H1 (cell line): Measurements from ENCODE around the gene PLXNA4. TPM values are rescaled to one million over a fixed set of nuclear protein-coding genes. Genes with fewer than 3 reads are reported as not detected.

ENCODE experiments used
- CTCF ChIA-PET: fragments of 300-600 bp; sonication (Branson Sonifier 250); formaldehyde crosslinking; loops from one replicate; lab custom pipeline; 2021; ENCODE audit not compliant: partially characterized antibody; lab: Charles Lee
- POLR2A ChIA-PET: fragments of 300-600 bp; sonication (Branson Sonifier 250); formaldehyde crosslinking; loops from one replicate; lab custom pipeline; 2021; ENCODE audit warnings: inconsistent platforms; ENCODE audit not compliant: partially characterized antibody; lab: Charles Lee
- DNase-seq, 2 experiments: peaks; one replicate each; pipeline versions ENCODE4 v3.0.0 to v3.0.0-alpha.2; 2010 to 2022; ENCODE audit warnings: low spot score in 2 of 2, low read depth in 1 of 2, mixed read lengths in 1 of 2
- FAIRE-seq: peaks from 2 replicates; lab custom pipeline; 2011; peaks lifted over from hg19 to GRCh38; lab: Jason Lieb, UNC
- H2AFZ ChIP-seq: 2 replicates; pipeline ENCODE4 v1.8.1; 2012; ENCODE audit warnings: low read length, inconsistent platforms
- H2AK5ac ChIP-seq: 2 replicates; pipeline ENCODE4 v1.6.1; 2013; ENCODE audit warnings: low read depth, low read length
- H2BK120ac ChIP-seq: replicated peaks from 2 replicates; pipeline ENCODE3; 2013; ENCODE audit warnings: low read depth, low read length, inconsistent platforms
- H2BK12ac ChIP-seq: 2 replicates; pipeline ENCODE4 v1.6.1; 2013; ENCODE audit warnings: low read depth, low read length
- H2BK15ac ChIP-seq: 2 replicates; pipeline ENCODE4 v1.6.1; 2013; ENCODE audit warnings: low read length
- H2BK20ac ChIP-seq: 2 replicates; pipeline ENCODE4 v1.6.1; 2013; ENCODE audit warnings: low read length
- H2BK5ac ChIP-seq: 2 replicates; pipeline ENCODE4 v1.6.1; 2013; ENCODE audit warnings: low read depth, low read length
- H3K14ac ChIP-seq: 2 replicates; pipeline ENCODE4 v1.6.1; 2013; ENCODE audit warnings: inconsistent platforms; ENCODE audit not compliant: insufficient read length
- H3K18ac ChIP-seq: 2 replicates; pipeline ENCODE4 v1.6.1; 2013; ENCODE audit warnings: low read length; ENCODE audit errors: extremely low read depth
- H3K23ac ChIP-seq: 2 replicates; pipeline ENCODE4 v1.6.1; 2013; ENCODE audit warnings: inconsistent platforms; ENCODE audit not compliant: insufficient read length
- H3K23me2 ChIP-seq: 2 replicates; pipeline ENCODE4 v1.6.1; 2013; ENCODE audit warnings: low read depth, low read length
- H3K27ac ChIP-seq: 2 replicates; pipeline ENCODE4 v1.6.1; 2011; ENCODE audit warnings: low read depth, low read length, inconsistent platforms
- H3K27me3 ChIP-seq, 4 experiments: replicated peaks in 1 of 4; 1 replicate in 1 of 4; 2 replicates in 3 of 4; pipeline versions ENCODE4 v1.6.1 to v1.8.1; 2011 to 2013; ENCODE audit warnings: low read length in 3 of 4, mild to moderate bottlenecking in 3 of 4, inconsistent platforms in 2 of 4, mixed read lengths in 2 of 4, moderate library complexity in 1 of 4; ENCODE audit not compliant: control insufficient read depth in 3 of 4, insufficient read depth in 3 of 4; ENCODE audit errors: extremely low read depth in 1 of 4
- H3K36me3 ChIP-seq, 4 experiments: 2 replicates each; pipeline versions ENCODE4 v1.6.1 to v1.8.1; 2011 to 2013; ENCODE audit warnings: mild to moderate bottlenecking in 4 of 4, low read length in 3 of 4, moderate library complexity in 2 of 4, control low read depth in 1 of 4, inconsistent platforms in 1 of 4; ENCODE audit not compliant: insufficient read depth in 4 of 4, control insufficient read depth in 2 of 4
- H3K4ac ChIP-seq: replicated peaks from 2 replicates; pipeline ENCODE3; 2013; ENCODE audit warnings: low read length, low read depth, mixed read lengths, inconsistent platforms; ENCODE audit not compliant: insufficient read length
- H3K4me1 ChIP-seq, 4 experiments: replicated peaks in 1 of 4; 1 replicate in 1 of 4; 2 replicates in 3 of 4; pipeline versions ENCODE4 v1.6.1 to v1.8.1; 2011 to 2013; ENCODE audit warnings: low read length in 3 of 4, inconsistent platforms in 2 of 4, mixed read lengths in 1 of 4; ENCODE audit not compliant: insufficient read depth in 4 of 4, control insufficient read depth in 3 of 4
- H3K4me2 ChIP-seq, 2 experiments: 2 replicates each; pipeline versions ENCODE4 v1.6.1 to v1.8.1; 2011 to 2013; ENCODE audit warnings: low read depth in 2 of 2, low read length in 2 of 2, control low read depth in 1 of 2, inconsistent platforms in 1 of 2, mild to moderate bottlenecking in 1 of 2; ENCODE audit not compliant: insufficient read depth in 1 of 2
- H3K4me3 ChIP-seq, 4 experiments: fragments of 200-600, 300-600 bp in 1 of 4; sonication (generic), shearing (Covaris generic), sonication (Bioruptor Twin) in 1 of 4; 2 replicates each; pipeline versions ENCODE4 v1.5.1 to v1.8.1; 2011 to 2016; ENCODE audit warnings: low read length in 4 of 4, low read depth in 3 of 4, control low read depth in 2 of 4, inconsistent platforms in 2 of 4, mild to moderate bottlenecking in 2 of 4, mixed read lengths in 1 of 4, moderate library complexity in 1 of 4; ENCODE audit not compliant: insufficient read depth in 2 of 4; ENCODE audit errors: extremely low read depth in 1 of 4
- H3K56ac ChIP-seq: replicated peaks from 2 replicates; pipeline ENCODE3; 2013; ENCODE audit warnings: low read depth, mild to moderate bottlenecking, mixed read lengths, low read length, inconsistent platforms; ENCODE audit not compliant: insufficient read length
- H3K79me1 ChIP-seq: 2 replicates; pipeline ENCODE4 v1.6.1; 2013; ENCODE audit warnings: low read depth, low read length, control low read depth
- H3K79me2 ChIP-seq, 2 experiments: 2 replicates each; pipeline versions ENCODE4 v1.6.1 to v1.8.1; 2012 to 2013; ENCODE audit warnings: low read length in 2 of 2, mild to moderate bottlenecking in 2 of 2, inconsistent platforms in 1 of 2; ENCODE audit not compliant: insufficient read depth in 2 of 2, control insufficient read depth in 1 of 2
- H3K9ac ChIP-seq, 4 experiments: replicated peaks in 1 of 4; 1 replicate in 1 of 4; 2 replicates in 3 of 4; pipeline versions ENCODE4 v1.6.1 to v1.8.1; 2011 to 2013; ENCODE audit warnings: low read depth in 3 of 4, low read length in 3 of 4, control low read depth in 2 of 4, mild to moderate bottlenecking in 2 of 4, moderate library complexity in 2 of 4, inconsistent platforms in 1 of 4; ENCODE audit errors: extremely low read depth in 1 of 4
- H3K9me3 ChIP-seq, 2 experiments: 2 replicates each; pipeline versions ENCODE4 v1.6.1 to v1.8.1; 2012 to 2013; ENCODE audit warnings: mild to moderate bottlenecking in 2 of 2, moderate library complexity in 2 of 2, control low read depth in 1 of 2, inconsistent platforms in 1 of 2, low read depth in 1 of 2, low read length in 1 of 2, mixed read lengths in 1 of 2; ENCODE audit not compliant: insufficient read depth in 2 of 2
- H4K20me1 ChIP-seq, 2 experiments: replicated peaks in 1 of 2; 2 replicates each; pipeline versions ENCODE3 to v1.8.1; 2011 to 2013; ENCODE audit warnings: inconsistent platforms in 2 of 2, low read length in 2 of 2, mild to moderate bottlenecking in 1 of 2; ENCODE audit not compliant: insufficient read depth in 2 of 2, control insufficient read depth in 1 of 2
- H4K5ac ChIP-seq: 2 replicates; pipeline ENCODE4 v1.6.1; 2013; ENCODE audit warnings: low read length, low read depth, mixed read lengths, inconsistent platforms; ENCODE audit not compliant: insufficient read length
- H4K8ac ChIP-seq: 2 replicates; pipeline ENCODE4 v1.8.0; 2013; ENCODE audit warnings: mild to moderate bottlenecking, moderate library complexity, low read length, inconsistent platforms; ENCODE audit not compliant: insufficient read depth; ENCODE audit errors: extremely low read depth
- H4K91ac ChIP-seq: replicated peaks from 2 replicates; pipeline ENCODE3; 2013; ENCODE audit warnings: low read length, mixed read lengths, inconsistent platforms; ENCODE audit not compliant: insufficient read length
- CREB1 ChIP-seq: IDR thresholded peaks from 2 replicates; pipeline ENCODE4 v1.6.1; 2012; ENCODE audit warnings: inconsistent platforms
- CTCF ChIP-seq, 3 experiments: IDR thresholded peaks; 1 replicate in 2 of 3; 2 replicates in 1 of 3; pipeline versions ENCODE4 v1.5.1 to v1.6.1; 2011; ENCODE audit warnings: low read length in 3 of 3, mild to moderate bottlenecking in 3 of 3, inconsistent platforms in 2 of 3, low read depth in 1 of 3, moderate library complexity in 1 of 3; ENCODE audit not compliant: insufficient read depth in 1 of 3; ENCODE audit errors: control extremely low read depth in 1 of 3
- EGR1 ChIP-seq: IDR thresholded peaks from 2 replicates; pipeline ENCODE4 v1.6.1; 2011; ENCODE audit warnings: low read depth, low read length, borderline replicate concordance
- GABPA ChIP-seq: IDR thresholded peaks from 2 replicates; pipeline ENCODE4 v1.6.1; 2011; ENCODE audit warnings: mild to moderate bottlenecking, low read length, moderate library complexity, borderline replicate concordance; ENCODE audit not compliant: insufficient read depth
- HDAC2 ChIP-seq, 2 experiments: fragments of 300-600 bp in 1 of 2; sonication (generic) in 1 of 2; IDR thresholded peaks; 2 replicates each; pipeline ENCODE4 v1.6.1; 2011 to 2012; ENCODE audit warnings: low read depth in 2 of 2, low read length in 2 of 2, mild to moderate bottlenecking in 2 of 2, moderate library complexity in 2 of 2, borderline replicate concordance in 1 of 2, inconsistent platforms in 1 of 2
- NANOG ChIP-seq: IDR thresholded peaks from 2 replicates; pipeline ENCODE4 v1.6.1; 2011; ENCODE audit warnings: low read length, low read depth, mild to moderate bottlenecking, inconsistent platforms; ENCODE audit not compliant: insufficient read depth, poor library complexity, severe bottlenecking
- SP1 ChIP-seq: IDR thresholded peaks from 2 replicates; pipeline ENCODE4 v1.6.1; 2011; ENCODE audit warnings: low read depth, low read length
- USF2 ChIP-seq: IDR thresholded peaks from 2 replicates; pipeline ENCODE4 v1.6.1; 2011; ENCODE audit warnings: low read length, improper control_type of control experiment
- YY1 ChIP-seq: IDR thresholded peaks from 2 replicates; pipeline ENCODE4 v1.6.1; 2011; ENCODE audit warnings: low read depth, mild to moderate bottlenecking, low read length
- WGBS, 2 experiments: shearing (Covaris generic) in 1 of 2; methylation state at CpG; one replicate each; pipeline versions ENCODE4 v1.1.6 to v1.1.7; 2013 to 2015; ENCODE audit warnings: low lambda C conversion rate in 2 of 2, mixed read lengths in 2 of 2, inconsistent platforms in 1 of 2, low coverage in 1 of 2, missing lambda C conversion rate in 1 of 2; ENCODE audit not compliant: insufficient replicate concordance in 2 of 2, insufficient coverage in 1 of 2, insufficient read length in 1 of 2; ENCODE audit errors: extremely low coverage in 1 of 2, missing lambda C conversion rate in 1 of 2; 5-methylcytosine and 5-hydroxymethylcytosine counted together
- polyA plus RNA-seq, 7 experiments: library from polyadenylated mRNA; depleted of rRNA in 3 of 7; stranded (reverse) in 5 of 7; unstranded in 2 of 7; fragments of >200 nt in 5 of 7; fragments of 200-250 nt in 2 of 7; gene quantifications; 1 replicate in 5 of 7; 2 replicates in 1 of 7; 4 replicates in 1 of 7; pipeline versions ENCODE4 v1.2.1 to v1.2.3, GENCODE V29; 2011 to 2013; ENCODE audit warnings: missing spikeins in 2 of 7, mixed read lengths in 2 of 7
- total RNA-seq: library from RNA; stranded (reverse); fragmentation: NEBNext Ultra II Directional; extraction: Animal tissue kit (Norgen Biotek cat#: 25700); gene quantifications from 2 replicates; pipeline ENCODE4 v1.2.1, GENCODE V29; 2021

Gene PLXNA4
- total and polyA plus RNA-seq, 2 of the 8 experiments (the other 6 are each of a cell fraction or from before 2014, with no cell fraction given), result 0.76 to 0.79 TPM

- ChIA-PET CTCF (interaction anchor here (1.1 to 1.8 kb wide), 4 partner anchors 99 to 492 kb away, joined by 3 to 5 read pairs (median 4); no protein-coding TSS in a partner anchor), POLR2A (no interaction called here)
- H4K5ac ChIP-seq, result no peak overlapping the region
- no peaks in the 10 kb centered on the region for H3K79me1 ChIP-seq
- 75% methylated on average over 10 of the region's 10 CpGs; no CpG with 5 or more reads in 1 of the 2 experiments for WGBS, 2 experiments
- H3K4me1 ChIP-seq, result peaks cover 5 to 16% (median 8%) of the 10 kb centered on the region in 4 experiments; a peak in 6 of 7 replicates
- H3K79me2 ChIP-seq, result no peaks in the 10 kb centered on the region
- no peaks in the 10 kb centered on the region for H3K23me2 ChIP-seq
- H4K91ac ChIP-seq, result no peak overlapping the region
- DNase-seq (no peak), FAIRE-seq (peak; percentile 24)
- H2BK20ac ChIP-seq, result no peak overlapping the region
- no peaks in the 10 kb centered on the region for H4K20me1 ChIP-seq
- H3K4ac ChIP-seq, result no peak overlapping the region
- no peak overlapping the region for H2BK15ac ChIP-seq
- no peak overlapping the region for H3K27ac ChIP-seq
- no peak overlapping the region for H3K9ac ChIP-seq
- no peak overlapping the region for H3K14ac ChIP-seq
- no peaks in the 10 kb centered on the region for H3K36me3 ChIP-seq
- H4K8ac ChIP-seq, result no peak overlapping the region
- no peak overlapping the region for H2AK5ac ChIP-seq
- H3K4me2 ChIP-seq, result no peak overlapping the region
- H3K18ac ChIP-seq, result no peak overlapping the region
- H2AFZ ChIP-seq, result no peak overlapping the region
- H3K23ac ChIP-seq, result no peak overlapping the region
- H3K56ac ChIP-seq, result no peak overlapping the region
- H2BK5ac ChIP-seq, result no peak overlapping the region
- H2BK12ac ChIP-seq, result no peak overlapping the region
- H3K9me3 ChIP-seq, result no peaks in the 10 kb centered on the region
- H3K4me3 ChIP-seq, result no peak overlapping the region
- H3K27me3 ChIP-seq, result no peaks in the 10 kb centered on the region
- no peak overlapping the region for H2BK120ac ChIP-seq
- no peak for TF ChIP-seq EGR1
- no peak for TF ChIP-seq SP1
- TF ChIP-seq CREB1, result no peak
- TF ChIP-seq CTCF (IDR thresholded peaks at IDR 0.05; ENCODE audit: control extremely low read depth in 1 of 3, insufficient read depth in 1 of 3, low read depth in 1 of 3, low read length in 3 of 3), result no peak
- TF ChIP-seq NANOG, result no peak
- TF ChIP-seq YY1, result no peak
- no peak for TF ChIP-seq GABPA
- no peak for TF ChIP-seq HDAC2 (IDR thresholded peaks at IDR 0.05; ENCODE audit: borderline replicate concordance in 1 of 2, low read depth in 2 of 2, low read length in 2 of 2)
- no peak for TF ChIP-seq USF2
Measured at GRCh38 chr7:132400561-132401142, 175.6 kb downstream of the PLXNA4 start.
